GM19035 (cell line): ENCODE results near the gene ACMSD.
"Not testable (repeated sequence)": the region's sequence is repeated elsewhere in the genome, so short reads cannot be mapped to it uniquely, and the experiment has no call there.

Experiments used
- ATAC-seq: cut with Tn5 transposase; IDR thresholded peaks from one replicate; pipeline ENCODE4 v1.9.1; 2021; ENCODE audit not compliant: unreplicated experiment

The ACMSD gene

DNA sequence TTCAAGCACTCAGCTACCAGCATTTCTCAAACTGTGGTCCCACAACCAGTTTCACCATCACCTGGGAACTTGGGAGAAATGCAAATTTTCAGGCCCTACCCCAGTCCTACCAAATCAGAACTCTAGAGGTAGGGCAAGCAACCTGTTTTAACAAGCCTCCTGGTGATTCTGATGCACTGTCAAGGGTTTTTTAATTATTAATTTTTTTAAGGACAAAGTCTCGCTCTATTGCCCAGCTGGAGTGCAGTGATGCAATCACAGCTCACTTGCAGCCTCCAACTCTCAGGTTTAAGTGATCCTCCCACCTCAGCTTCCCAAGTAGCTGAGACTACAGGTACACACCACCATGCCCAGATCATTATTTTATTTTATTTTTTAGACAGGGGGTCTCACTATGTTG, 7.8 kb downstream of the ACMSD start:
- no peak for ATAC-seq

DNA sequence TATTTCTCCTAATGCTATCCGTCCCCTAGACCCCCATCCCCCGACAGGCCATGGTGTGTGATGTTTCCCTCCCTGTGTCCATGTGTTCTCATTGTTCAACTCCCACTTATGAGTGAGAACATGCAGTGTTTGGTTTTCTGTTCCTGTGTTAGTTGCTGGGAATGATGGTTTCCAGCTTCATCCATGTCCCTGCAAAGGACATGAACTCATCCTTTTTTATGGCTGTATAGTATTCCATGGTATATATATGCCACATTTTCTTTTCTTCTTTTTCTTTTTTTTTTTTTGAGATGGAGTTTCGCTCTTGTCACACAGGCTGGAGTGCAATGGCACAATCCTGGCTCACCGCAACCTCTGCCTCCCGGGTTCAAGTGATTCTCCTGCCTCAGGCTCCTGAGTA, 9.2 kb downstream of the ACMSD start:
- ATAC-seq: not testable (repeated sequence)

DNA sequence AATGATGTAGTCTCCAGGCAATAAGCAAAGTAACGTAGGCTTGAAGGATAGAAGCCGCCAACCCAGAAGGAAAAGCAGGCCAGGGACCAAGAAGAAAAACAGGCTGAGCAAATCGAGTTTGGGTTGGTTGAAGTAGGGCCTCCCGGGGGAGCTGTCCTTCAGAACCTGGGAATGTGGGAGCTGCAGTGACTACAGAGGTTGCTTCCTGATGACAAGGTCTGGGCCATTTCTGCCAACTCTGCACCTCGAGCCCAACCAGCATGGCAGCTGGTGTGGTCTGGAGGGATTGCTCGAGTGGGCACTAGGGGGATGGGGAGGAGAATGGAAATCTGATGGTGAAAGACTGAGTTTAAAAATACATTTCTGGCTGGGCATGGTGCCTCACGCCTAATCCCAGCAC, 14.1 kb downstream of the ACMSD start:
- ATAC-seq: no peak

DNA sequence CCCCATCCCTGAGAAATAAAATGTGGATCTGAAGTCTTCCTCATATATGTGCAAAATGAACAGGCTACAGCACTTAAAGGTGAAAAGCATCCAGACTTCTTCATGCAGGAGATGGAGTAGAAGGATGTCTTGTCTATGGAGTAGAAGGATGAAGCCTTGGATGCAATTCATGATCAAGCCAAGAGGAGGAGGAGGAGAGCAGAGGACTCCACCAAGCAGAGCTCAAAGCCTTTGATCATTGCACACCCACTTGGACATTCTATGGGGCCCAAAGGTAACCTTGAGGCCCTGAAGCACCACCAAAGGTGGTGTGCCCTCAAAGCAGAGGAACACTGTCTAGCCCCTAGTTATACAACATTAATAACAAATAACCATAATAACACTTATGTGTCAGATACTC, 17.3 kb downstream of the ACMSD start:
- ATAC-seq: no peak

DNA sequence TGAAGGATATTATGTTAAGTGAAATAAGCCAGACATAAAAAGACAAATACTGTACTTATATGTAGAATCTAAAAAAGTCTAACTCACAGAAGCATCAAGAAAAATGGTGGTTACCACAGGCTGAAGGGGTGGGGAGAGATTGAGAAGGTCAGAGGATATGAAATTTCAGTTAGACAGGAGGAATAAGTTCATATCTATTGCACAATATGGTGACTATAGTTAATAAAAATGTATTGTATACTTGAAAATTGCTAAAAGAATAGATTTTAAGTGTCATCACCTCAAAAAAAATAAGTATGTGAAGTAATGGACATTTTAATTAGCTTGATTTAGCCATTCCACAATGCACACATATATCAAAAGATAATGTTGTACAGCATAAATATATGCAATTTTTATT, 19.8 kb downstream of the ACMSD start:
- ATAC-seq: no peak

DNA sequence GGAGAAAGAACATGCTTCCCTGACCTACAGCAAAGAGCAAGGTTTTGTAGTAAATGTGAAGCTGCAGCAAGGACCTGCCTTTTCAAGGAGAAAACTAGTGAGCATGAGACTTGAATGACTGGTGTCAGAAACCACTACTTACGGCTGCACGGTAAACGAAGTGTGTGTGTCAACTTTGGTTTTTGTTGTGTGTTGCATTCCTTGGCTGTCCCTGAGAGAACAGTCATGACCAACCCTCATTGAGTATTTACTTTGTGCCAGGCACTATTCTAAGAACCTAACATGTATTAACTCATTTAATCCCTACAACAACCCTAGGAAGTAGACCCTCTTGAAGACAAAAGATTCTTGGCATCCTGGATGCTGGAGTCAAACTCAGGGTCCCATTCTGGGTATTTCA, 22.8 kb downstream of the ACMSD start:
- no peak for ATAC-seq

DNA sequence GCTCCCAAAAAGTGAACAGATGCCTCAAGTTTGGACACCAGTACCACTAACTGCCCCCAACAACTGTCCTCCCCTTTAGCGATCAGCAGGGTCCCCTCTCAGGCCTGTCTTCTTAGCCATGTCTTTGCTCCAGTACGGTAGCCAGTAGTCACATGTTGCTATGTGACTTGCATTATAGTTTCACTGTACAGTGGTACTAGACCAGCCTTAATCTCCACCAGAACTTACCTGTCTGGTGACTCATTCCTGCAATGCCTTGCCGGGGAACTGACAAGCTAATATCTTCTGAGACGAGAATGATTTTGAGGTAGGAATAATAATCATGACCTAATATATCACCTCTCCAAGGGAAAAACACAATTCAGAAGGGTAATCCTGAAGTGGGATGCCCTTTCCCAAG, 23.7 kb downstream of the ACMSD start:
- ATAC-seq: no peak

DNA sequence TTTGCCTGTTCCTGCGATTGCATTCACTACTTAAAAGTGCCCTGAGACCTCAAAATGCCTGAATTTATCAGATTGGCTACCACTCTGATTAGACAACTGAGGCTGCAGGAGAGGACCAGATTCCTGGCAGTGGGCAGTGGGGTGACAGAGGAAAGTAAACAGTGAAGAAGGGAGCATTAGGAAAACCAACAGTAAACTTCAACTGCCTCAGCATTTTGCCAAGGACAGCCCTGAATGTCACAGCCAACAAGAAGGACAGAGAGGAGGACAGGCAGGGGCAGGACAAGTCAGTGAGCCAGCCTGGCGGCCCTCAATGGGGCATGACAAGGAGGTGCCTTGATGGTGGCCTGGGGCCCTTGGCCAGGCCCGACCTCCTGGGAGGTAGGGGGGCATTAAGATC, 24.3 kb downstream of the ACMSD start:
- ATAC-seq: no peak

DNA sequence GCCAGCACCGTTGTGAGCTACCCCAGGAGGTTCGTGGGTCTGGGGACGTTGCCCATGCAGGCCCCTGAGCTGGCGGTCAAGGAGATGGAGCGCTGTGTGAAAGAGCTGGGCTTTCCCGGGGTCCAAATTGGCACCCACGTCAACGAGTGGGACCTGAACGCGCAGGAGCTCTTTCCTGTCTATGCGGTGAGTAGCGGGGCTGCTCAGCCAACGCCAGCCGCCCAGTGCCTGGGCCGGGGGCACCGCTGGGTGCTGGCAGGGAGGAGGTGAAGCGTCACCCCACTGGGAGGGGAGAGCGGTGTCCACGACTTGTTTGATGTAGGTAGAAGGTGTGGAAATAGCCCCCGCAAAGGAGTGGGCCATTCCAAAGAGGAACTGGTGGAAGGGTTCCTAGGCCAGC, 25.0 kb downstream of the ACMSD start:
- no peak for ATAC-seq

DNA sequence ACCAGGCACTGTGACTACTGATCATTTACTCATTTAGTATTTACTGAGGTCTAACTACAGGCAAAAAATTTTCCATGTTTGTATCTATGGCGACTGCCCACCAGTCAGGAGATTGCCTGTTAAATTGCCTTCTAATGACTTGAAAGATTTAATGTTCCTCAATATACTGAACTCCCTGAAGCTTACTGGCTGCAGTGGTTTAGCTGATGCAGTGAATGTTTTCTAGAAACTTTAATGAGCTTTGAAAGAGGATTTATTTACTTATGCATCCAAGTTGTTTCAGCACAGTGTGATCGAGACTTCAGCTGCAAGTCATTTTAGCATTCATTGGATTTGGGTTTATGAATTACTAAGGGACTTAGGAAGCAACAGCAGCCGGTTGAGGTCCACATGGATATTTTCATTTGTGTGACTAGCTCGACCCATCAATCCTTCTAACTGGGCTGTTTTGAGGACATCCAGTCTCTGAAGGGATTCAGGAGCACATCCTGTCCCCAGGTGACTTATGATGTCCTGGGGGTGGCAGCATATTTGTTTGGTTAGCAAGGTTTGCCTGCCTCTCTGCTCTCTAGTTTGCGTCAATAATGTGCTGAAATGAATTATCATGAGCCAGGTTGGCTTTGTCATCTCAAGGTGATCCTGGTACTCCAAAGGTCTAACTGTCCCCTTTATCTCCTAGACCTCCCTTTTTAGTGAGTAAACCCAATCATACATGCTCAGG, 26.8 kb downstream of the ACMSD start:
- no peak for ATAC-seq

DNA sequence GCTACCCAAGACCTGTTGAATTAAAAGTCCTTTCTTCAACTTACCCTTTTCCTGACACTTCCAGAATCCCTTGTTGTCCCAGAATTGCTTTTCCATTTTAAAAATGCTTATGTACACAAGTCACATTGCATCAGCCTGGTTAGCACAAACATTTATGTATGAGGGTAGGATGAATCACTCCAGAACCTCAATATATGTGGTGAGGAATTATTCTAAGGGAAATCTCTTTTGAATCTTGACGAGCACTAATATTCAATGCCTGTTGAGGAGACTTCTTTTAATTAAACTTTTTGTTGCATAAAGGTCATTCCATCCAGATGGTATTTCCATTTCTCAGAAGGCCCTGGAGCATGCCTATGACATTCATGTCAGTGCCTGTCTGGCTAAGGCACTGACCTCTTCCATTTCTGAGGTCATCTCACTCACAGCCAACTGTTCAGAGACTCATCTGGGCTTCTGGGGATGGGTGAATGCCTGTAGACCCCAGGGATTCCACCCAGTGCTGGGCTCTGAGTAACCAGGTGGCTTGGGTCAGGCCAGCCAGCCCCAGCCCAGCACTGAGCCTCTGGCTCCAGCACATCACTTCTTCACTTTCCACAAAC, 28.2 kb downstream of the ACMSD start:
- no peak for ATAC-seq

DNA sequence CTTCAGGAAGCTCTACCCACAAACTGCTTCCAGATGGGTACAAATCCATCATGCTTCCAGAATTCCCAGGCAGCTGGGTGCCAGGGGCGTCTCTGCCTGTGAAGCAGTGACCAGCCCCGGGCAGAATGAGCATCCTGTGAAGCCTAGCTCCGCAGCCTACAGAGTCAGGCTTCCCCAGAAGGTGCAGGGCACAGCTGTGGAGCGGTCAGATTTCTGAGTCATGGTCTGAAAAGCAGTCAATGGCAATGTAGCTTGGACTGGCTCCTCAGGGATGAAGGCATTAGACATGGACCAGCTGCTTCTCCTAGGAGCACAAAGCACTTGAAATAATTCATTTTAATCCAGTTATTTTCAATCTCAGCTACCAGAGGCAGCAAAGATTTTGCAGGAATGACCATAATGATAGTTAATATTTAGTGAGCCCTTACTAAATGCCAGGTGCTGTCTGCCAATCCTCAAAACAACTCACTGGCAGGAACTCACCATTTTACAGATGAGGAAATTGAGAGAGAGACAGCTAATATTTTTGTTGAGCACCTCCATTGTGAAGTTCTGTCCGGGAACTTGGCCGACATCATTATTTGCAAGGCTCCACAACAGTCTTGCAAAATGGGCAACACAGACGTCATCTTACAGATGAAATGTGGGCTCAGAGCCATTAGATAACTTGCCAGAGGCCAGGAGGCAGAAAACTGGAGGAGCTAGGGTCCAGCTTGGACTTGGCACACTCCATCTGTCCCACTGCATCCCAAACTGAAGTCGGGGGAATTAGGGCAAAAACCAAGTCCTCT, 31.7 kb downstream of the ACMSD start:
- no peak for ATAC-seq

DNA sequence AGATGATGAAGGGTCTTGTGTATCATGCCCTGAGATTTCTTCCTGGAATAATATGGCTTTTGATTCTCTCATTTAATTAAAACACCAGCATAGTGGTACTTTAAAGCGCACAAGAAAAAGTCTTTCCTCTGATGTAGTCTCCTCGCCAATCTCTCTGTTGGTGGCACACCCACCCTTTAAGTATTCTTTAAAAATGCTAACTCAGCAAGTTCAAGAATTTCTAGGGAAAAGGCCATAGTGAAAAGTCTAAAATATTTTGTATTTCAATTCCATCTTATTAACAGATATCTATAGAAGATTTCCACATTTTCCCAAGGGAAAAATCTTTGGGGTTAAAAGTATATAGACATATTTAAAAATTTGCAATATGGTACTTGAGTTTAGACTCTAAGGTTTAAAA, 34.7 kb downstream of the ACMSD start:
- ATAC-seq: no peak

DNA sequence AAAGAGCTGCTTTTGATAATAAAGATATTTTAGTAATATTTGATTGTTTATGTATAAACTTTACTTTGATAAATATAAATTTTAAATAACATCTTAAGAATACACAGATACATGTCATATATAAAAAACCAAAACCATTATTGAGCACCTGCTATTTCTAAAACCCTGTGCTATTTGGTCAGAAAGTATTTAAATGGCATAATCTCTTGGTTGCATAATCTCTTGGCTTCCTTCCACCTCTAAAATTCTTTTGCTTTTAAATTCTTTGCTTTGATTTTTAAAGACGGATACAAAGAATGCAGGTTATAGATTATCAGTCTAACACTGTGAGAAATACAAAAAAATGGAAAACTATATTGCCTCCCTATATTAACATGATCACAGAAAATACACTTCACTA, 36.9 kb downstream of the ACMSD start:
- no peak for ATAC-seq

DNA sequence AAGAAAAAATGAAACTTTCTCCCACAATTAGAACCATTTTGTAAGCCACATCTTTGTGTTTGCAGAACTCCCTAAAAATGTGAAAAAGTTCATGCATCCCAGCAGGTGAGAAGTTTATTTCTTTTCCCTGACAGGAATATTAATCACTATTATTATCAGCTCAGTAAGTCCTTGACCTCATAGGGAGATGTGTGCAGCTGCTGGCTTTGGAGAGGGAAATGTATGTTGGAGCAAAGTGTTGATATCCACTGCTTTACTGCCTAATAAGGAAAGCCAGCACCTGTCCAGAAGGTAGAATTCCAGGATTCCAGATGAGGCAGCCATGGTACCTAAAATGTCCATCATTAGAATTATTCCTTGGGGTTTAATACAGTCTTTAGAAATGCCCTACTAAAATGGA, 44.4 kb downstream of the ACMSD start:
- no peak for ATAC-seq

DNA sequence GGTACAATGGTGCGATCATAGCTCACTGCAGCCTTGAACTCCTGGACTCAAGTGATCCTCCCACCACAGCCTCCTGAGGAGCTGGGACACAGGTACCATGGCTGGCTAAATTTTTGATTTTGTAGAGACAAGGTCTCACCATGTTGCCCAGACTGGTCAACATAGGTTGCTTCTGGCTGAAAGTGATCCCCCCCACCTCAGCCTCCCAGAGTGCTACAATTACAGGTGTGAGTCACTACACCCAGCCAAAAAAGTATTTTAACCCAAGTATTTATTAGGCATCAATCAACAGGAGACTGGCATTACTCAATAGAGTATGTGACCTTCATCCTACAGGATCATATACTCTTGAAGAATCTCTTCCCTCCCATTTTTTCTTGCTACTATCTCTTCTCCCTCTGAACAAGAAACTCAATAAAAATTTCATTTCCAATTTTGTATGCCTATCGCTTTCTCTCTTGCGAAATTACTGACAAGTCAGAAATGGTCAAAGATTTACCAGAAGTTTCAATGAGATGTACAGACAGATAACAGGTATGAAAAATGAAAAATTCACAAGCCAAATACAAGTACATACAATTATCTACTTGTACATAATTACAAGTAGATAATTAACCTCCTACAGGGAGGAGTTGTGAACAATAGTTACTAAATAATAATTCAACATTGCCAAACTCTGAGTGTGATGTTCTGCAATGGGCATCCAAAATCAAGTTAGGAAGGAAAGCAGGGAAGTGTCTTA, 45.3 kb downstream of the ACMSD start:
- ATAC-seq: no peak

DNA sequence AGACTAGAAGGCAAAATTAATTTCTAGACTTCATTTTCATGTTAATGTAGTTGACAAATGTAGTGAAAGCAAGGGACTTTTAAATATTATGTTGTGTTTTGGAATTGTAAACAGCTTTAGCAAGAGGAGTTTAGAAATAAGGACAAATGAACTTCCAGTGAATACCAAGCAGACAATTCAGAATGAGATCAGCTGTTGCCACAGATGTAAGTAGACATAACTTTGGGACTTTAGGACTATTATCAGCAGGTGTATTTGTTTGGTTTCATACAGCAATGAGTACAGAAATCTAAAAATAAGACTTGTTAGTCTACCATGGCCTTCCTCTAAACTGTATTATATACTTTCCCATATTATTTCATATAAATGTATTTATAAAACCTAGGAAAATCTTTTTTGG, 46.0 kb downstream of the ACMSD start:
- no peak for ATAC-seq

DNA sequence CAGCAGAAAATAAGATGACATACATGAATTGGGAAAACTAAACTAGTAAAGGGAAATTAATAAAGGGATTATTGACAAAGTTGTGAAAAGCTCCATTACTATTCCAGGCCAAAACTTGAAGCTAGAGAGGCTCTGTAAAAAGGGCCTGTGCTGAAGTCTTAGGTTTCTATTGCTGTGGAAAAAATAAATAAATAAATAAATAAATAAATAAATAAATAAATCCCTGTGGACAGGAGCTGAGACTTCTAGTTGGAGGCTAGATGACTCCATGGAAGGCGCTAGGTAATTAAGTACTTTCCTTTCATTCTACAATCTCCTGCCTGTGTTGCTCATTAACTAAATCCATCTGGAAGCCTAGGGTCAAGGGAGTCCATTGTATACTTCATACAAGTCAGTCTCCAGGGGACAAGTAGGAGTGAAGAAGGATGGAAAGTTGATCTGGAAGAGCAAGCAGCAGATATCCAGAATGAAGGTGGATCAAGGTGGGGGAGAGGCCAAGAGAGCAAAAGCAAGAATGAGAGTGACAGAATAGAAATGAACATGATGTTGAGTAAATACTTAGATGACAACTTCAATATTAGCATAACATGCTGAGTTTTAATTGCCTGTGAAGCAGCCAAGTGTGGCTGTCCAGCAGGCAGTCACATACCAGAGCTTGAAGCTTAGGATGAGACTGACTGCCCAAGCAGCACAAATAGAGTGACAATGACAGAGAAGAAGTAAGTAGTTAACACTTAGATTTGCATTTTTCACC, 54.0 kb downstream of the ACMSD start:
- no peak for ATAC-seq

DNA sequence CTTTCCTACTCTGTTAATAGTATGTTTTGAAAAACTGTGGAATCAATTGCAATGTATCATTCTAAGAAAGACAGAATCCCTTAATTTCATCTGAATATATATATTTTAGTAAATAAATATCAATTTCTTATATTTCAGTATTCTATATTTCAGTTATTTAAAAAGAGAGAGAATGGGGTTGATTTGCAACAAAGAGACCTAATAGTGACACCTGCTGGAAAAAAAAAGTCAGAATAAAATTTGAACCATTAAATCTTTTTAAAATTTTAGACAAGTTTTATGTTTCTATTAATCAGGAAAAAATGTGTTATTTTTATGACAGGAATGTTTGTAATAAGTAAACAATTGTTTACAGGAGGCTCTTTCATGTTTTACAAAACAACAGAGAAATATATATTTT, 59.5 kb downstream of the ACMSD start:
- no peak for ATAC-seq

DNA sequence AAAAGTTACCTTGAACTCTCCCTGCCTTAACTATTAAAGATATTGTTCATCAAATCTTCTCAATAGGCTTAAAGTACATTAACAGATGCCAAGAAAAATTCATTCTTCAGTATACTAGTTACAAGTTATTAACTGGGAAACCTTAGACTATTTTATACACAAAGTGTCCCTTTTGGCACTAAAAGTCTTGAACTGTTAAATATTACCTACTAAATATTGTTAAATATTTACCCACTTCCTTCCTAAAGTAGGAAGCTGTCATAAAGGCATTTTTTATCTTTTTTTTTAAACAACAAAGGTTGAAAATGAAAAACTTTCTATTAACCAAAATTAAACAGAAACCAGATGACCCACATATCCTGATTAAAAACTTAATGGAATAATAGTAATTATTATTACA, 60.8 kb downstream of the ACMSD start:
- ATAC-seq: no peak

DNA sequence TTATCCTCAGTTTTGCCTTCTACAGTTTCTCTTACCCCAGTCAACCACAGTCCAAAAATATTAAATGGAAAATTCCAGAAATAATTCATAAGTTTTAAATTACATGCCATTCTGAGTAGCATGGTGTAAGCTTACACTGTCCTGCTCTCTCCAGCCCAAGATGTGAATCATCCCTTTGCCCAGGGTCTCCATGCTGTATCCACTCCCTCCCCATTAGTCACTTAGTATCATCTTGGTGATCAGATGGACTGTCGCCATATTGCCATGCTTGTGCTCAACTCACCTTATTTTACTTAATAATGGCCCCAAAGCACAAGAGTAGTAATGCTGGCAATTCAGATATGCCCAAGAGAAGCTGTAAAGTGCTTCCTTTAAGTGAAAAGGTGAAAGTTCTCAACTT, 61.7 kb downstream of the ACMSD start:
- ATAC-seq: no peak
